Right lung (tissue), 5 donors: ENCODE results near the gene CRADD. TPM values are rescaled to one million over a fixed set of nuclear protein-coding genes. Genes with fewer than 3 reads are reported as not detected.

Experiments
- DNase-seq, 2 donors: peaks; one replicate each; pipeline ENCODE4 v3.0.0-alpha.2; 2013
- polyA plus RNA-seq, 5 donors: library from polyadenylated mRNA; unstranded; fragments of 120-200 nt; gene quantifications; one replicate each; pipeline versions ENCODE4 v1.2.1 to v1.2.3, GENCODE V29; 2013; ENCODE audit warnings: inconsistent platforms in 1 of 5, low replicate concordance in 1 of 5; ENCODE audit not compliant: insufficient read length in 5 of 5, insufficient read depth in 1 of 5

Gene CRADD
- polyA plus RNA-seq, 5 donors = 9.1 to 13.3 (median 10.4) TPM

- DNase-seq = no peak
Observed at GRCh38 chr12:93836620-93837260, 159.6 kb downstream of the CRADD start.

GRCh38 chr12:93838193-93838592 is 161.0 kb downstream of the CRADD start:
- DNase-seq = no peak

GRCh38 chr12:93839064-93839463 is 161.9 kb downstream of the CRADD start:
- no peak for DNase-seq

- DNase-seq = no peak
Observed at GRCh38 chr12:93841671-93842070, 164.5 kb downstream of the CRADD start.

- DNase-seq = no peak
Observed at GRCh38 chr12:93844164-93844784, 167.1 kb downstream of the CRADD start.

GRCh38 chr12:93846936-93847516 is 169.9 kb downstream of the CRADD start:
- DNase-seq = no peak

GRCh38 chr12:93847517-93848474 is 170.6 kb downstream of the CRADD start:
- DNase-seq = no peak

- no peak for DNase-seq
Observed at GRCh38 chr12:93848523-93849101, 171.4 kb downstream of the CRADD start.

GRCh38 chr12:93849946-93850345 is 172.8 kb downstream of the CRADD start:
- DNase-seq = no peak

GRCh38 chr12:93850481-93851256 is 173.5 kb downstream of the CRADD start:
- DNase-seq = no peak

GRCh38 chr12:93851257-93851671 is 174.1 kb downstream of the CRADD start:
- DNase-seq = no peak

GRCh38 chr12:93852173-93852591 is 175.0 kb downstream of the CRADD start:
- DNase-seq = no peak

- no peak for DNase-seq
Observed at GRCh38 chr12:93853698-93854478, 176.7 kb downstream of the CRADD start.

GRCh38 chr12:93855261-93855660 is 178.1 kb downstream of the CRADD start:
- DNase-seq = no peak

GRCh38 chr12:93856611-93857010 is 179.4 kb downstream of the CRADD start:
- no peak for DNase-seq

GRCh38 chr12:93857279-93857938 is 180.2 kb downstream of the CRADD start:
- DNase-seq = no peak

- DNase-seq = peak; percentile 68 to 78
Observed at GRCh38 chr12:93857991-93858447, 180.8 kb downstream of the CRADD start.

- no peak for DNase-seq
Observed at GRCh38 chr12:93860668-93861373, 183.6 kb downstream of the CRADD start.

GRCh38 chr12:93862424-93862823 is 185.2 kb downstream of the CRADD start:
- DNase-seq = no peak
